ENCODE data around the gene RPL36AL.
A peak's percentile ranks its signal among the peaks of the same experiment; 100 is the strongest.
"Not testable (repeated sequence)": the region's sequence is repeated elsewhere in the genome, so short reads cannot be mapped to it uniquely, and the experiment has no call there.

Gene RPL36AL

DNA sequence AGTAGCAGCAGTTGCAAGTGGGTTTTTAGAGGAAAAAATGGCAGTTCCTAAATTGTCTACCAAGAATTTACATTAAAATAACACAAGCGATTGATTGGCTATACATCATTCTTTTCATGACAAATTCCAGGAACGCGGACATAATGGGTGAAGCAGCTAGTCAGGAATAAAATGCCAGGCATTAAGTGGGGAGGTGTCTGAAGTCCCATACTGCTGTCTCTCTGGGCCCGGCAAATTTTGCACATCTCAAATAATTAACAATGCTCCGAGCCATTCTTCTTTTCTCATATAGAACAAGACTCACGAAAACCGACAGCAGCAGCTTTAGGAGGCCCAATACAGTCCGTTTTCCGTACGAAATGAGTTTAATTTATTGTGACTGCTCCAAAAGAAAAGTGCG, 696 bp downstream of the RPL36AL start:
- no peak for DNase-seq (ENCODE audit: low read depth in 1 of 2, low spot score in 1 of 2)

DNA sequence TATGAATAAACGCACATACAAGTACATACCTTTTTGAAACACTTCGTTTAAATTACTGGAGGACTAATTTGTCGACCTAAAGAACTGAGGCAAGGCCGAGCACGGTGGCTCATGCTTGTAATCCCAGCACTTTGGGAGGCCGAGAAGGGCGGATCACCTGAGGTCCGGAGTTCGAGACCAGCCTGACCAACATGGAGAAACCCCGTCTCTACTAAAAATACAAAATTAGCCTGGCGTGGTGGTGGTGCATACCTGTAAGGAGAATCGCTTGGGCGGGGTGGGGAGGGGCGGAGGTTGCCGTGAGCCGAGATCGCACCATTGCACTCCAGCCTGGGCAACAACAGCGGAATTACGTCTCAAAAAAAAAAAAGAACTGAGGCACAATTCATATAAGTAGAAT, 1.2 kb downstream of the RPL36AL start:
- DNase-seq (ENCODE audit: low read depth in 1 of 2, low spot score in 1 of 2) = not testable (repeated sequence)

DNA sequence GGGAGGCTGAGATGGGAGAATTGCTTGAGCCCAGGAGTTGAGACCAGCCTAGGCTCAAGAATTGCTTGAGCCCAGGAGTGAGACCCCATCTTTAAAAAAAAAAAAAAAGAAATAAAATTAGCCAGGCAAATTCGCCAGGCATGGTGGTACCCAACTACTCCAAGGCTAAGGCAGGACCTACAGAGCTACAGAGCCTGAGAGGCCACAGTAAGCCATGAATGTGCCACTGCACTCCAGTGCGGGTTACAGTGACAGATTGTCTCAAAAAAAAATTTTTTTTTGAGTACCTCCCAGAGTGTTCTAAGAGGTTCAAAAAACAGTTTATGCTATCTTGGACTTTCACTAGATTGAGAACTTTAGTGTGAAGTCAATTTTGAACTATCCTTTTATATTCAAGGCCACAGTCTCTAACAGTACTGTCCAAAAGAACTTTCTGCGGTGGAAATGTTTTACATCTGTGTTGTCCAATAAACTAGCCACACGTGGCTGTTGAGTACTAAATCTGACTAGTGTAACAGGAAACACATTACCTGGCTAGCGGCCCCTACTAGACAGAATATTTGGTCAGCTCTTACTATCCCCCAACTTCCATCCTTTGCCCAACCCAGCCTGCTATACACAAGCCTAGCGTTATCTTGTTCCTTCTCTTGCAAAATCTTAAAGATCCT, 2.4 kb downstream of the RPL36AL start:
- no peak for DNase-seq (ENCODE audit: low read depth in 1 of 2, low spot score in 1 of 2)

DNA sequence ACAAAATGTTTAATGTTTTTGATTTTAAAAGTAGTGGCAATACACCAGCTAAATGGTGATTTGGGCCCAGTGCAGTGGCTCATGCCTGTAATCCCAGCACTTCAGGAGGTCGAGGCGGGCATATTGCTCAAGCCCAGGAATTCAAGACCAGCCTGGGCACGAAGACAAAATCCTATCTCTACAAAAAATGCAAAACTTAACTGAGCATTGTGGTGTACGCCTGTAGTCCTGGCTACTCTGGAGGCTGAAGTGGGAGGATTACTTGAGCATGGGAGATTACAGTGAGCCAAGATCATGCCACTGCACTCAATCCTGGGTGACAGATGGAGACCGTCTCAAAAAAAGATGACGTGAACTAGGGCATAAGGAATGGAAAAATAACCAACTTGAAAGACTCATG, 4.7 kb downstream of the RPL36AL start:
- no peak for DNase-seq (ENCODE audit: low read depth in 1 of 2, low spot score in 1 of 2)

DNA sequence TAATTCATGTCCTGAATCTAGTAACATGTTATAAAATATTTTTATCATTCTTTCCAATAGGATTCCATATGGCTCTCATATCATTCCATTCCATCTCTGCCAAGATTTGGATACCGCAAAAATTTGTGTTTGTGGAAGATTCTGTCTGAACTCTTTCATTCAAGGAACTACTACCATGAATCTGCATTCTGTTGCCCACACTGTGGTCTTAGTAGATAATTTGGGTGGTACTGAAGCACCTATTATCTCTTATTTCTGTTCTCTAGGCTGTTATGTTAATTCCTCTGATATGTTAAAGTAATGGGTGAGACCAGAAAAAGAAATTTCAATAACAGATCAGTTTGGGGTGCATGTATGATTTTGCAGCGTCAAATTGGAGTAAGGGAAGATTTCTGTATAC, 6.2 kb downstream of the RPL36AL start:
- DNase-seq (ENCODE audit: low read depth in 1 of 2, low spot score in 1 of 2) = no peak

DNA sequence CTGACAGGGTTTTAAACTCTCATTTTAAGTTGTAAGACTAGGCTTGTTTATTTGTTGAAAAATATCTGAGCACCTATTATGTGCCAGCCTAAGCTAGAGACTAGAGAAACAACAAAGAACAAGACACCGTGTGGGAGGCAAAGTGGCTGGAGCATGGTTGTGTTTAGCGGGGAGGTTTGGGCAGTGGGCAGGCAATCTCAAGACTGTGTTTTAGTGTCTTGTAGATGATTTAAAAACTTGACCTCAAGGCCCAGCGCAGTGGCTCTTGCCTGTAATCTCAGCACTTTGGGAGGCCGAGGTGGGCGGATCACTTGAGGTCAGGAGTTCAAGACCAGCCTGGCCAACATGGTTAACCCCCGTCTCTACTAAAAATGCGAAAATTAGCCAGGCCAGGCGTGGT, 7.8 kb downstream of the RPL36AL start:
- DNase-seq (ENCODE audit: low read depth in 1 of 2, low spot score in 1 of 2) = no peak

DNA sequence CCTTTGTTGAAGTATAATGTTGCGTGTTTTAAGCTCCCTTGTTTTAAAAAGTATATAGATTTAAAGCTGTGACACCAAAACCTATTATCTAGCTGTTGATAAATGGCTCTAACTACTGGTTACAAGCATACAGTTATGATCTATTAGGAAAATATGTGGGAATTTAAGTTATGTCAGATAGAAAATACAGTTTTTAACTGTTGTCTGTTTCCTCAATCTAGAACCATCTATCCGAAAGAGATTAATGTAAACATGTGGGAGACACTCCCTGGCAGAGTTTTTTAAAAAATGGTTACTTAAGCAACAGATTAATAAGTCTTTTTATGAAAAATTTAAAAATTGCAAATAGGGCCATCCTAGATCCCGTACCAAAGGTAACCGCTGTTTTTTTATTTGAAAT, 8.2 kb downstream of the RPL36AL start:
- DNase-seq (ENCODE audit: low read depth in 1 of 2, low spot score in 1 of 2) = no peak

DNA sequence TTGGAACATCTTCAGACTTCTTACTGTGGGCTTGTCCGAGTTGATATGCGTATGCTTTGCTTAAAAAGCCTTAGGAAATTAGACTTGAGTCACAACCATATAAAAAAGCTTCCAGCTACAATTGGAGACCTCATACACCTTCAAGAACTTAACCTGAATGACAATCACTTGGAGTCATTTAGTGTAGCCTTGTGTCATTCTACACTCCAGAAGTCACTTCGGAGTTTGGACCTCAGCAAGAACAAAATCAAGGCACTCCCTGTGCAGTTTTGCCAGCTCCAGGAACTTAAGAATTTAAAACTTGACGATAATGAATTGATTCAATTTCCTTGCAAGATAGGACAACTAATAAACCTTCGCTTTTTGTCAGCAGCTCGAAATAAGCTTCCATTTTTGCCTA, 12.8 kb downstream of the RPL36AL start:
- no peak for DNase-seq (ENCODE audit: low read depth in 1 of 2, low spot score in 1 of 2)

DNA sequence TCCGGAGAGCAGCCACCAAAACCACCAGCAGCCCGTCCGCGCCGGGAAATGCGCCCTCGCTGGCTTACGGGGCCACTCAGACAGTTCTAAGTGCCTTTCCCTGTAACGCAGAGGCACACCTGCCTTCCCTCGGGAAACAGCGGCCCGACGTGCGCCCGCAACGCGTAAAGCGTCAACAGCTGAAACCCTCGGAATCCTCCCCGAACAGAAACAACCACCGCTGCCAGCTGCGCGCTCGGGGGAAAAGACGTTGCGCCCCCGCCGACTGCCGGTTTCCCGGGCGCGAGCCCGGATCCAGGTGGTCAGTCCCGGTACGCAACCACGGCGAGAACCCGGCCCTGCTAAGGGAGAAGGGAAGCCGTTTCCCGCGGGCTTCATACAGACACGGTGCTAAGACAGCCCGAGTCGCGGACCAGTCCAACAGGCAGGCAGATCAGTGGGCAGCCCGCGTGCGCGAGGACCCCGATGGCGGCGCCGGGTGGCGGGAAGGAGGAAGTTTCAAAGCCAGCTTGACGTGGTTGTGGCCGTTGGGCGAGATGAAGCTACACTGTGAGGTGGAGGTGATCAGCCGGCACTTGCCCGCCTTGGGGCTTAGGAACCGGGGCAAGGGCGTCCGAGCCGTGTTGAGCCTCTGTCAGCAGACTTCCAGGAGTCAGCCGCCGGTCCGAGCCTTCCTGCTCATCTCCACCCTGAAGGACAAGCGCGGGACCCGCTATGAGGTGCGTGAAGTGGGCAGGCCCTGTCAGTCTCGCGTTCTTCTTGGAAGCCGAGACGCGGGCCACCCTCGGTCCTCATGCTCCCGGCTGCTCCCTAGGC, 21.7 kb downstream of the RPL36AL start, which contains the start of gene LRR1:
TSS of gene LRR1 (plus strand) at position 456 of the 816 bp plus-strand sequence. CDS start at position 537, 81 bp downstream.
- peak; percentile 77 to 78 for DNase-seq (ENCODE audit: low read depth in 1 of 2, low spot score in 1 of 2)

DNA sequence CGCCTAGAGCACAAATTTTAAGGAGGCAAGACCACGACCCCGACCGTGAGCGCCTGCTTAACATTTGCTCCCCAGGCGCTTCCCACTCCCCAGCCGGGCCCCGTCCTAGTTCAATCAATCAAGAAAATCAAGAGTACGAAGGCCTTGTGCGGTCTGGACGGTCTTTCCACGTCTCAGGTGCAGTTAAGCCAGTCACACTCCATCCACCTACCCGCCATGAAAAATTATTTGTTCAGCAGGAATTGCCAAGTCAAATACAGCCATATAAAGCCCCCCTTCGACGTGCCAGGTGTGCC, 22.3 kb downstream of the RPL36AL start:
- no peak for DNase-seq (ENCODE audit: low read depth in 1 of 2, low spot score in 1 of 2)

DNA sequence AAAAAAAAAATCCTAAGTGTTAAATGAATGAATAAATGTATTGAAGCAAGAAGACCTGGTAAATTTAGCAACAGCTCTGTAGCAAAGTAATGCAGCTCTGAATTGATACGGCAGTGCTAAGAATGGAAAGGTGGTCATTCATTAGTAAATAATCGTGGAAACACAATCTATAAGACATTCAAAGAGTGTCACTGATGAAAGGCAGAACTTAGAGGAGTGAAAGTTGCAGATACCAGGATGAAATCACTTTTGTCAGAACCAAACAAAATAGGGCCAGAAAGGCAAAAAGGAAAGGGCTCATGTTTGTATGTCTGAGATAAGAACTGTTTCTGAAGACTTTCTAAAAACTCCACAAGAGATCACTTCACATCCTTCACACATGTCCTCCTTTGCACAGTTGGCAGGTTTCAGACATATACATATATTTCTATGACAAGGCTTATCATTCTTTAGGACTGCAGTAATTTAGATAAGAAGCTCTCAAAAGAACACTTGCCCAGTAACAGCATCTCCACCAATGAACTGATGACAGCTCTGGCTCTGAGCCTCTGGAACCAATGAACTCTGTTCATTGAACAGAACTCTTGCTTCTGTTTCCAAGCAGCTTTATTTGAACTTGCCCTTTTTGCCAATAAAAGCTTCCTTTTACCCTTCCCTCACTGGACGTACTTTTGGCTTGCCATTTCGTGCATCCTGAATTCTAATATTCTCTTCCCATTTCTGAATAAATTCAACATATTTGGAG, 25.9 kb downstream of the RPL36AL start:
- no peak for DNase-seq (ENCODE audit: low read depth in 1 of 2, low spot score in 1 of 2)

DNA sequence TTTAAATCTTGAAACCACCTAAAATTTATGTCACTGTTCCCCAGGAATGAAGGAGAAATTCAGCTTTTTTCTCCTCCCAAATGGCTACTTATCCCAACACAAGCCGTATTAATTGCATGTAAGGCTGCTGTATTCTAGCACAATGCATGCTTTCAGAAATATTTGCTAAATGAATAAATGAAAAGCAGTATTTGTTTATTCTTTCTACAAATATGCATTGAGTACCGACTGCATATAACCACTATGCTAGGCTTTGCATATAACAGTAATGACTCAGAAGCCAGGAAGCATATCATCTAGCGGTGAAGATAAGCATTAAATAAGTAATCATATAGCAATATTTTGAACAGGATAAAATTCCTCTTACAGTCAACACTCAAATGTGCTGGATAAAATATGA, 27.4 kb downstream of the RPL36AL start:
- DNase-seq (ENCODE audit: low read depth in 1 of 2, low spot score in 1 of 2) = no peak

DNA sequence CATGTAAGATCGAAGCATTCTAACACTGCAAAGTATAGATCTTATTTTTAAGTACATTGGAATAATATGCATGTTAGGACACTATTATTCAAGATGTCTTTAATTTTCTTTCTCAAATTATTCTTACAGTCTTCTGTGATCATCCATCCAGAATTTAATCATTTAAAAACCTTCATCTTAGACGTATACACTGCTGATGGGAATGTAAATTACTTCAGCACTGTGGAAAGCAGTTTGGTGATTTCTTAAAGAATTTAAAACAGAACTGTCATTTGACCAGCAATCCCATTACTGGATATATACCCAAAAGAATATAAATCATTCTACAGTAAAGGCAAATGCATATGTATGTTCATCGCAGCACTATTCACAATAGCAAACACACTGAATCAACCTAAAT, 31.0 kb downstream of the RPL36AL start:
- DNase-seq (ENCODE audit: low read depth in 1 of 2, low spot score in 1 of 2) = no peak

DNA sequence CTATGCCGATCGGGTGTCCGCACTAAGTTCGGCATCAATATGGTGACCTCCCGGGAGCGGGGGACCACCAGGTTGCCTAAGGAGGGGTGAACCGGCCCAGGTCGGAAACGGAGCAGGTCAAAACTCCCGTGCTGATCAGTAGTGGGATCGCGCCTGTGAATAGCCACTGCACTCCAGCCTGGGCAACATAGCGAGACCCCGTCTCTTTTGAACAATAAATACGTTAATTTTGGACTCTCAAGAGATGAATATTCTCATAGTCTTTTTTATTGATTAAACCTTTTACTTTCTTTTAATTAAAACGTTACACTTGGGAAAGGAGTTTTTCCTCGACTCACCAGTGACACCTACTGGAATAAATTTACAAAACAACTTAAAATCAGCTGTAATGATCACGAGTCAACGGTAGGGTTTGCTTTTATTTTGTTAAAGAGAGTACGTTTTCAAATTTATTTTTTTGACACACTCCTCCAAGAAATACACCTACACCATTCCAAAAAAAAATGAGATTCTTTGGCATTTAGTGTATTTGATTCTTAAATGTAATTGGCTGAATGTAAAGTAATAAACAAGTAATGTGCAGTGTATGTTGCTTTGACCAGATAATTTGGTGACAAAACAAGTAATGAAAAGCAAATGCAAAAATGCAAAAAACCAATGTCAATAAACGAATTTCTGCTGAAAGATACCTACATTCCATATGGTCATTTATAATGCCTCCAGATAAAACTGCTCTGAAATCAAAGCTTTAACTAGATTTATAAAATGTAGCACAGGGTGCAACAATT, 33.6 kb downstream of the RPL36AL start:
- DNase-seq (ENCODE audit: low read depth in 1 of 2, low spot score in 1 of 2) = peak in 1 of 2 donors; percentile 7

DNA sequence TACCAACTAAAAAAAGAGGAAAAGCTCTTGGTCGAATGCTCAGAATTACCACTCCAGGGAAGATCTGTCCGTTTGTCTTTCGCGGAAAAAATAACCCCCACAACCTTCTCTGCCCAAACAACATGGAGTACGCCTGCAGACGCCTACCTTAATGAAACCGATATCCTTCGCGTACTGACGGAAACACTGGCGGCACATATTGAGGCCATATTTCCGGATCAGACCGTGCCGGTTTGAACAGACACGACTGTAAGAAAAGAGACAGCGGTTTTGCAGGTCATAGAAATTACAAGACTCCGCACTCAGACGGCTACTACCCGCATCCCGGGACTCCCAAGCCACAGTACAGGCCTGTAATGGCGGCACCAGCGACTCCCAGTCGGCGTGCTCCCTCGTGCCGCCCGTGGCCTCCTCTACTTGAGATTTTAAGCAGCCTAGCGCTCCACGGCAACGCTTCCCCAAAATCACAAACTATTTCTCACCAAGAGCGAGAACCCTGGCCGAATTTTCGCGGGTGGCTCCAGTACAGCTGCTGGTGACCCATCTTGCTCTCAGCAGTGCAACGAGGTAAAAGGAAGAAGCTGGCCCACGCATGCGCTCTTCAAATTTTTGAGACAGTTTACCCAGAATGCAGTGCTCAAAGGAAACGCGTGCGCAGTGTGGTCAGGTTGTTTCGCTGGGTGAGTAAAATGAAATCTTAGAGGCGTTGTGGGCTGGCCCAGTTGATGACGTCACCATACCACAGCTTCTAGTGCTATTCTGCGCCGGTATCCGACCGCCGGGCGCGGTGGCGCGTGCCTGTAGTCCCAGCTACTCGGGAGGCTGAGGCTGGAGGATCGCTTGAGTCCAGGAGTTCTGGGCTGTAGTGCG, 34.4 kb downstream of the RPL36AL start, which contains the start of gene RPS29:
TSS of gene RPS29 (minus strand) at position 578 of the 870 bp plus-strand sequence. CDS start at position 544, 34 bp downstream.
- DNase-seq (ENCODE audit: low read depth in 1 of 2, low spot score in 1 of 2) = peak; percentile 96 to 97

DNA sequence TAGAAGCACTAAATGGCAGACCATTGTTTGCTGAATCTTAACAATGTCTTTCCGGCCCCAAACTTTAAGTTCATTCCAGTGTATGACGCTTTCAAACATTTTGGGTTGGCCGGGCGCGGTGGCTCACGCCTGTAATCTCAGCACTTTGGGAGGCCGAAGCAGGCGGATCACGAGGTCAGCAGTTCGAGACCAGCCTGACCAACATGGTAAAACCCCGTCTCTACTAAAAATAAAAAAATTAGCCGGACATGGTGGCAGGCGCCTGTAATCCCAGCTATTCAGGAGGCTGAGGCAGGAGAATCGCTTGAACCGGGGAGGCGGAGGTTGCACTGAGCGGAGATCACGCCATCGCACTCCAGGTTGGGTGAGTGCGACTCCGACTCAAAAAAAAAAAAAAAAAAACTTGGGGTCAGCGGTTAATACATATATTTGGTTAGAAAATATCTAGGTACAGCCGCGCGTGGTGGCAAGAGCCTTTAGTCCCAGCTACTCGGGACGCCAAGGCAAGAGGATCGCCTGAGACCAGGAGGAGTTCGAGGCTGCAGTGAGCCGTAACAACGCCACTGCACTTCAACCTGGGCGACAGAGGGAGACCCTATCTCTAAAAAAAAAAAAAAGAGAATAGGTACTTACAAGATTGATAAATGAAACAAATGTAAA, 35.3 kb downstream of the RPL36AL start:
- not testable (repeated sequence) for DNase-seq (ENCODE audit: low read depth in 1 of 2, low spot score in 1 of 2)

DNA sequence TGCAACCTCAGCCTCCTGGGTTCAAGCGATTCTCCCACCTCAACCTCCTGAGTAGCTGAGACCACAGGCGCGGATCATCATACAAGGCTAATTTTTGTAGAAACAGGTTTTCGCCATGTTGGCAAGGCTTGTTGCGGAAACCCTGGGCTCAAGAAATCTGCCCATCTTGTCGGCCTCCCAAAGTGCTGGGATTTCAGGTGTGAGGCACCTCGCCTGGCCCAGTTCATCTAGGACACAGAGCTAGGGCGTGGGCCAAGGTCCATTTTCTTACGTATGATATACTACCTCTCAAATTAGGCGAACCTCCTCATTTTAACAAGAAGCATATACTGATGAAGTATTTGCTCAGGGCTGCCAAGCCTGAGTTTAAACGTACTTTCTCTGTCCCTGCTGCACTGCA, 36.4 kb downstream of the RPL36AL start:
- DNase-seq (ENCODE audit: low read depth in 1 of 2, low spot score in 1 of 2) = no peak

DNA sequence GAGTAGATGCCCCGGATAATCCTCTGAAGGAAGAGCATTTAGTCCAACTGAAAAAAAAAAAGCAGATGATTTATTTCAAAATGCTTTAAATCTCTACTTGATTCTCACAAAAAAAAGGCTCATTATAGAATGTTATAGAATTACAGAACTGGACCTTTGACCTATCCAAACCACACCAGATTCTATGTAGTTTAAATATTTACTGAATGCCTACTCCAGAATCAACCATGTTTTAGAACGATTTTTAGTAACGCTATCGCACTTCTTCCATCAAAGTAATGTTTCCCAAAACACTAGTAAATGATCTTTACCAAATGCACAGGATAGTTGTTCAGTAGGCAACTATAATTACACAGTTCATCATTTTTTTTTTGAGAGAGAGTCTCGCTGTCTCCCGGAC, 36.8 kb downstream of the RPL36AL start:
- no peak for DNase-seq (ENCODE audit: low read depth in 1 of 2, low spot score in 1 of 2)

DNA sequence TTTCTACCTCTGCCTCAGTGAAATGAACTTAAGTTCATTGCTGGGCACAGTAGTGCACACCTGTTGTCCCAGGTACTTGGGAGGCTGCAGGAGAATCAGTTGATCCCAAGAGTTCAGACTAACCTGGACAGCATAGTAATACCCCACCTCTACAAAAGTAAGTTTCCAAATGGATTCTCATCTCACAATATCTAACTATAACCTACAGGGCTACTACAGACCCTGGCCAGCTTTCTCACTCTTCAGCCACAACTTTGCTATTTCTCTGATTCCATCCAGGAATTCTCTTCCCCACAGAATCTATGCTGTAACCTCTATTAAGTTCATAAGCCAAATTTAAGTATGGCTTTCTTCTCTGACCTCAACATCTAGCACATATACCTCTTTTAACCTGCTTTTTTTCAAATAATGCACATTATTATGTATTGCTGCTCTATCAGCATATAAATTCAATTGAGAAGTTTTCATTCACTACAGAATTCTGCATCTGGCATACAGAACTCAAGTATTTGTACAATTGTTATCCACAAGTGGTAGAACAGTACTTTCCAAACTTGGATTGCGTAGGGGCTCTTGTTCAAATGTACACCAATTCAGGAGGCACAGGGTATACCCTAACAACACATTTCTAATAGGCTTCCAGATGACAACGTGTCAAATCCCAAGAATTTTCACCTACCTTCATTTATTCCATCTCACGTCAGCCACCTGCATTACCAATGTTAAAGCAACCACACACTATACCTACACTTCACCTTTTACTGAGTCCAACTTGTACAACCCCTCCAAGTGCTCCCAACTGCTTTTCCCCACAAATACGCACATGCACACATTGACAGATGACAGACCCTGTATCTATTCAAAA, 38.1 kb downstream of the RPL36AL start:
- DNase-seq (ENCODE audit: low read depth in 1 of 2, low spot score in 1 of 2) = no peak
